Stomach (tissue), 4 donors: ENCODE measurements around the gene PHF11.

ENCODE experiments used
- CTCF ChIP-seq, 7 experiments: fragments of 450-650 bp in 4 of 7; fragments of 200-600 bp in 3 of 7; sonication (generic) in 3 of 7; IDR thresholded peaks; one replicate each; pipeline ENCODE4 v1.5.1; 2016 to 2019; ENCODE audit warnings: antibody characterized with exemption in 7 of 7, control low read depth in 2 of 7, mild to moderate bottlenecking in 1 of 7
- POLR2A ChIP-seq, 4 donors: fragments of 450-650 bp; IDR thresholded peaks; one replicate each; pipeline ENCODE4 v1.6.1; 2016; ENCODE audit warnings: antibody characterized with exemption in 4 of 4, control low read depth in 2 of 4, mild to moderate bottlenecking in 1 of 4, moderate library complexity in 1 of 4

DNA sequence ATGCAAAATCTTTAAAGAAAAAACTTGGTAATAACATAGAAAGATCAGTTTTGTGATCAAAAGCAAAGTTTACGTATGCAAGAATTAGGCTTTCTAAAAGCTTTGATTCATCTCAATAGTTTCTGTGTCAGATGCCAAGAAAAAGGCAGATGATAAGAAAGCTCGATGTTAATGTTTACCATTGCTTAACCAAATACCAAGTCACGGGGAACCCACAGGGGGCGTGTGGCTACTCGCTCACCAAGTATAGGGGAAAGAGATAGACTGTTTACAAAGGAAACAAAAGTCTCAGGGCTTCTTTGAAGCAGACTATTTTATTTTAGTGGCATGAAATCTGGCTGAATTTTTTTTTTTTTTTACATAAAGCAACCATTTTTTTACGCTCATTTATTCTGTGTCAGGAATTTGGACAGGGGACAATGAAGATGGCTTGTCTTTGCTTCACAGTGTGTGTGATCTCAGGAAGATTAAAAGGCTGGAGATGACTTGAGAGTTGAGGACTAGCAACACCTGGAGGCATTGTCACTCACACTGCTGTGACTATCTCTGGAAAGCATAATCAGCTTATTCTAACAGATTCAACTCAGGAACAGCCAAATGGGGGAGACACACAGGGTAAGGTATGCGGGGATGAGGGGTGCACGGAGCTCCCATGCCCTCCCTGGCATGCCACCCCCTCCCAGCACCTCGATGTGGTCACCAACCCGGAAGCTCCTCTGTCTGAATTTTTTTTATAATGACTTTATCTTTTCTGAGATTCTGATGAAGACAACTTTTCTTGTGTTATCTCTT is 64.7 kb downstream of the PHF11 start:
- TF ChIP-seq CTCF (IDR thresholded peaks at IDR 0.05) (no peak), POLR2A (IDR thresholded peaks at IDR 0.05) (no peak)
